ENCODE data around the gene PDZD2. TPM values are rescaled to one million over a fixed set of nuclear protein-coding genes. Genes with fewer than 3 reads are reported as not detected.

PDZD2 gene
- total and polyA plus RNA-seq, 2 experiments from 2014 or later, result 1.7 to 4.0 TPM

- Histone ChIP-seq H3K9me2 (replicated peaks; ENCODE audit: insufficient read depth) (no peaks in the 10 kb centered on the region), H3K36me3 (replicated peaks; ENCODE audit: insufficient read depth, low read depth) (no peaks in the 10 kb centered on the region), H3K4me2 (no peak overlapping the region), H3K27me3 (no peaks in the 10 kb centered on the region), H3K9me3 (ENCODE audit: low read depth) (no peaks in the 10 kb centered on the region), H4K20me1 (ENCODE audit: insufficient read depth, poor library complexity, severe bottlenecking) (no peaks in the 10 kb centered on the region), H3K79me2 (no peaks in the 10 kb centered on the region), H3K4me1 (ENCODE audit: insufficient read depth) (no peaks in the 10 kb centered on the region), H3K27ac (no peak overlapping the region), H3K4me3 (no peak overlapping the region), H2AFZ (no peak overlapping the region)
- TF ChIP-seq CTCF (IDR thresholded peaks at IDR 0.05; ENCODE audit: poor library complexity) (no peak), EZH2 (IDR thresholded peaks at IDR 0.05; ENCODE audit: borderline replicate concordance) (no peak), EZH2phosphoT487 (IDR thresholded peaks at IDR 0.05; ENCODE audit: low read depth, severe bottlenecking, unreplicated experiment) (no peak)
- DNase-seq (ENCODE audit: low spot score), result no peak
- WGBS (ENCODE audit: low lambda C conversion rate, missing lambda C conversion rate), result 85% methylated on average over 2 of the region's 2 CpGs
Measured at GRCh38 chr5:31913808-31914207, 274.9 kb downstream of the PDZD2 start.

- H2AFZ ChIP-seq, result no peak overlapping the region
- TF ChIP-seq EZH2 (IDR thresholded peaks at IDR 0.05; ENCODE audit: borderline replicate concordance), result no peak
- no peak for TF ChIP-seq CTCF (IDR thresholded peaks at IDR 0.05; ENCODE audit: poor library complexity)
- no peak for TF ChIP-seq EZH2phosphoT487 (IDR thresholded peaks at IDR 0.05; ENCODE audit: low read depth, severe bottlenecking, unreplicated experiment)
- 90% methylated on average over 8 of the region's 8 CpGs for WGBS (ENCODE audit: low lambda C conversion rate, missing lambda C conversion rate)
Measured at GRCh38 chr5:31916327-31916726, 277.4 kb downstream of the PDZD2 start.

GRCh38 chr5:31918739-31919138 lies 279.8 kb downstream of the PDZD2 start:
- no peak for DNase-seq (ENCODE audit: low spot score)
- no peaks in the 10 kb centered on the region for H3K9me2 ChIP-seq (replicated peaks; ENCODE audit: insufficient read depth)
- H3K9me3 ChIP-seq (ENCODE audit: low read depth), result no peaks in the 10 kb centered on the region
- H2AFZ ChIP-seq, result no peak overlapping the region
- no peaks in the 10 kb centered on the region for H3K79me2 ChIP-seq
- WGBS (ENCODE audit: low lambda C conversion rate, missing lambda C conversion rate), result 64% methylated on average over 3 of the region's 3 CpGs
- H3K27me3 ChIP-seq, result no peaks in the 10 kb centered on the region
- no peak for TF ChIP-seq EZH2phosphoT487 (IDR thresholded peaks at IDR 0.05; ENCODE audit: low read depth, severe bottlenecking, unreplicated experiment)
- no peak for TF ChIP-seq EZH2 (IDR thresholded peaks at IDR 0.05; ENCODE audit: borderline replicate concordance)
- no peak for TF ChIP-seq CTCF (IDR thresholded peaks at IDR 0.05; ENCODE audit: poor library complexity)
- no peak overlapping the region for H3K4me2 ChIP-seq
- H4K20me1 ChIP-seq (ENCODE audit: insufficient read depth, poor library complexity, severe bottlenecking), result no peaks in the 10 kb centered on the region
- H3K4me3 ChIP-seq, result no peak overlapping the region
- H3K4me1 ChIP-seq (ENCODE audit: insufficient read depth), result no peaks in the 10 kb centered on the region
- no peaks in the 10 kb centered on the region for H3K36me3 ChIP-seq (replicated peaks; ENCODE audit: insufficient read depth, low read depth)
- H3K27ac ChIP-seq, result no peak overlapping the region

More at GRCh38 chr5:31916327-31916726, 277.4 kb downstream of the PDZD2 start:
- no peaks in the 10 kb centered on the region for H3K9me3 ChIP-seq (ENCODE audit: low read depth)
- H3K36me3 ChIP-seq (replicated peaks; ENCODE audit: insufficient read depth, low read depth), result no peaks in the 10 kb centered on the region
- H3K4me2 ChIP-seq, result no peak overlapping the region
- no peak for DNase-seq (ENCODE audit: low spot score)
- H3K27ac ChIP-seq, result no peak overlapping the region
- H3K79me2 ChIP-seq, result no peaks in the 10 kb centered on the region
- no peaks in the 10 kb centered on the region for H4K20me1 ChIP-seq (ENCODE audit: insufficient read depth, poor library complexity, severe bottlenecking)
- no peak overlapping the region for H3K4me3 ChIP-seq
- no peaks in the 10 kb centered on the region for H3K9me2 ChIP-seq (replicated peaks; ENCODE audit: insufficient read depth)
- no peaks in the 10 kb centered on the region for H3K4me1 ChIP-seq (ENCODE audit: insufficient read depth)
- H3K27me3 ChIP-seq, result no peaks in the 10 kb centered on the region

GRCh38 chr5:31921852-31922305 lies 282.9 kb downstream of the PDZD2 start:
- no peak overlapping the region for H2AFZ ChIP-seq
- TF ChIP-seq EZH2phosphoT487 (IDR thresholded peaks at IDR 0.05; ENCODE audit: low read depth, severe bottlenecking, unreplicated experiment) (no peak), EZH2 (IDR thresholded peaks at IDR 0.05; ENCODE audit: borderline replicate concordance) (no peak), CTCF (IDR thresholded peaks at IDR 0.05; ENCODE audit: poor library complexity) (no peak)
- H3K36me3 ChIP-seq (replicated peaks; ENCODE audit: insufficient read depth, low read depth), result no peaks in the 10 kb centered on the region
- no peaks in the 10 kb centered on the region for H3K27me3 ChIP-seq
- H3K27ac ChIP-seq, result no peak overlapping the region
- no peaks in the 10 kb centered on the region for H3K79me2 ChIP-seq
- DNase-seq (ENCODE audit: low spot score), result no peak
- no peak overlapping the region for H3K4me2 ChIP-seq
- H3K9me3 ChIP-seq (ENCODE audit: low read depth), result no peaks in the 10 kb centered on the region
- H3K4me3 ChIP-seq, result no peak overlapping the region
- WGBS (ENCODE audit: low lambda C conversion rate, missing lambda C conversion rate), result 92% methylated on average over 3 of the region's 3 CpGs
- no peaks in the 10 kb centered on the region for H3K9me2 ChIP-seq (replicated peaks; ENCODE audit: insufficient read depth)
- no peaks in the 10 kb centered on the region for H3K4me1 ChIP-seq (ENCODE audit: insufficient read depth)
- no peaks in the 10 kb centered on the region for H4K20me1 ChIP-seq (ENCODE audit: insufficient read depth, poor library complexity, severe bottlenecking)

Measured in hepatocyte (in vitro differentiated cells).